Transverse colon (tissue), 4 donors: ENCODE data around the gene ROBO1. TPM values are rescaled to one million over a fixed set of nuclear protein-coding genes. Genes with fewer than 3 reads are reported as not detected.

Experiments
- DNase-seq: peaks from one replicate; pipeline ENCODE4 v3.0.0-alpha.2; 2019
- H3K27ac ChIP-seq, 4 donors: fragments of 200-600 bp; sonication (generic); 2 replicates each; pipeline ENCODE4 v1.5.1; 2016 to 2018; ENCODE audit warnings: inconsistent platforms in 4 of 4
- H3K27me3 ChIP-seq: fragments of 200-600 bp; sonication (generic); 2 replicates; pipeline ENCODE4 v1.5.1; 2017; ENCODE audit warnings: inconsistent platforms
- H3K36me3 ChIP-seq, 4 donors: fragments of 200-600 bp; sonication (generic); 2 replicates each; pipeline ENCODE4 v1.5.1; 2017 to 2019; ENCODE audit warnings: inconsistent platforms in 4 of 4
- H3K4me1 ChIP-seq, 4 donors: fragments of 200-600 bp; sonication (generic); 2 replicates each; pipeline ENCODE4 v1.5.1; 2017 to 2020; ENCODE audit warnings: inconsistent platforms in 4 of 4
- H3K4me3 ChIP-seq, 4 donors: fragments of 200-600 bp; sonication (generic); 1 replicate in 1 of 4; 2 replicates in 3 of 4; pipeline versions ENCODE4 v1.5.1 to v1.6.1; 2017 to 2019; ENCODE audit warnings: inconsistent platforms in 4 of 4
- H3K9me3 ChIP-seq, 2 donors: fragments of 200-600 bp; sonication (generic); 2 replicates each; pipeline ENCODE4 v1.5.1; 2017 to 2019; ENCODE audit warnings: inconsistent platforms in 2 of 2
- EP300 ChIP-seq: sonication (generic); formaldehyde crosslinking; IDR thresholded peaks from one replicate; pipeline ENCODE4 v1.6.1; 2017; ENCODE audit warnings: antibody characterized with exemption, low read depth
- POLR2A ChIP-seq: fragments of 450-650 bp; IDR thresholded peaks from one replicate; pipeline ENCODE4 v1.6.1; 2016; ENCODE audit warnings: antibody characterized with exemption, mild to moderate bottlenecking, moderate library complexity
- POLR2AphosphoS5 ChIP-seq, 3 donors: sonication (generic); formaldehyde crosslinking; IDR thresholded peaks; one replicate each; pipeline ENCODE4 v1.6.1; 2016; ENCODE audit warnings: antibody characterized with exemption in 3 of 3
- WGBS, 2 donors: methylation state at CpG; one replicate each; pipeline ENCODE4 v1.1.5; 2018; ENCODE audit warnings: low coverage in 1 of 2; 5-methylcytosine and 5-hydroxymethylcytosine counted together
- in situ Hi-C, 4 donors: fragments of 200-750 bp; cut with MboI; loops; one replicate each; pipeline versions ENCODE4 v1.15.0 to v1.15.1; 2017; ENCODE audit warnings: low sequenced_read_pairs in 3 of 4, low pct_ligation_motif_present in 1 of 4, low pct_unique_long_range_greater_than_20kb in 1 of 4
- intact Hi-C: fragments of 100-400 bp; cut with DNase I; formaldehyde crosslinking; loops from one replicate; pipeline ENCODE4 v1.15.1; 2023; ENCODE audit warnings: low total_unique reads
- total RNA-seq, 4 donors: library from RNA; depleted of rRNA; stranded (reverse); fragments of >200 nt; gene quantifications; one replicate each; pipeline ENCODE4 v1.1.0, GENCODE V29; 2016
- TF ChIP-seq, protein P1 (sequence below), 5 experiments: fragments of 200-600 bp in 3 of 5; fragments of 450-650 bp in 2 of 5; sonication (generic) in 3 of 5; IDR thresholded peaks; 1 replicate in 2 of 5; 2 replicates in 3 of 5; pipeline ENCODE4 v1.5.1; 2016 to 2017; ENCODE audit warnings: antibody characterized with exemption in 5 of 5, inconsistent platforms in 3 of 5, mild to moderate bottlenecking in 2 of 5, moderate library complexity in 1 of 5

ROBO1 gene
- total RNA-seq, 4 donors from 2014 or later: 7.6 to 68.7 (median 9.1) TPM

DNA sequence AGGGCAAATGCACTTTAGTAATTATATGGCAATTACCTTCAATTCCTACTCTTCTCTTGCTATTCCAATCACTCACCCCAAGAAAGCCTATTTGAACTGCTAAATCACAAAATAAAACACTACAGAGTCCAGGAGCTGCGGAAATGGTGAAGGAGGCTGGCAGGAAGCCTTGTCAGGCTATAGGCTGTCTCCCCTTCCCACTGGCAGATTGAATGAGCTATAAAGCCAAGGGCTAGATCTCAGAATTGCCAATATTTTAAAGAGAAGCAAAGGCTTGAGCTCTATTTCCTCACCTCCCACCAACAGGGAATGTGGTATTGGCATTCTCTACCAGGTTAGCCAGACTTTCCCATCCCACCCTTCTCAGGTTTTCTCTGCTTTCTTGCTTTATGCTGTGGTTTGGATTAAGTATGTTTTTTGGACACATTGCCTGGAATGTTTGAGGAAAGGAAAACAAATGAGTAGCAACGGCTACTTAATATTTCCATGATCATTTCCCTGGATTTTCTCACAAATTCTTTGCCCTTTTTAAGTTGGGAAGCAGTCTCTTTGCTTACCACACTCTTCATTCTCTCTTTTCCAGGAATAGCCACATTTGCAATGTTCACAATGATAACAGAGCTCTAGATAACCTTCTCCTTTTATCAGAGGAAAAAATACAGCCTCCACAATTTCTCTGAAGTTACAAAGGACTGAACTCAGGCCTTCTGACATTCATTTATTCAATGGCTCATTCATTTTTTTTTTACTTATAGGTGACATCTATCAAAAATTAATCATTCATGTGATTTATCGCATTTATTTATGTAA, 1125.4 kb downstream of the ROBO1 start:
- Histone ChIP-seq H3K9me3 (no peaks in the 10 kb centered on the region), H3K27ac (no peak overlapping the region), H3K4me1 (peaks cover 0 to 14% (median 0%) of the 10 kb centered on the region in 4 donors), H3K4me3 (no peak overlapping the region), H3K27me3 (no peaks in the 10 kb centered on the region), H3K36me3 (no peaks in the 10 kb centered on the region)
- intact Hi-C loops: no loop called here
- TF ChIP-seq POLR2AphosphoS5 (IDR thresholded peaks at IDR 0.05) (no peak), EP300 (no peak), POLR2A (no peak)
- TF ChIP-seq, protein P1, sequence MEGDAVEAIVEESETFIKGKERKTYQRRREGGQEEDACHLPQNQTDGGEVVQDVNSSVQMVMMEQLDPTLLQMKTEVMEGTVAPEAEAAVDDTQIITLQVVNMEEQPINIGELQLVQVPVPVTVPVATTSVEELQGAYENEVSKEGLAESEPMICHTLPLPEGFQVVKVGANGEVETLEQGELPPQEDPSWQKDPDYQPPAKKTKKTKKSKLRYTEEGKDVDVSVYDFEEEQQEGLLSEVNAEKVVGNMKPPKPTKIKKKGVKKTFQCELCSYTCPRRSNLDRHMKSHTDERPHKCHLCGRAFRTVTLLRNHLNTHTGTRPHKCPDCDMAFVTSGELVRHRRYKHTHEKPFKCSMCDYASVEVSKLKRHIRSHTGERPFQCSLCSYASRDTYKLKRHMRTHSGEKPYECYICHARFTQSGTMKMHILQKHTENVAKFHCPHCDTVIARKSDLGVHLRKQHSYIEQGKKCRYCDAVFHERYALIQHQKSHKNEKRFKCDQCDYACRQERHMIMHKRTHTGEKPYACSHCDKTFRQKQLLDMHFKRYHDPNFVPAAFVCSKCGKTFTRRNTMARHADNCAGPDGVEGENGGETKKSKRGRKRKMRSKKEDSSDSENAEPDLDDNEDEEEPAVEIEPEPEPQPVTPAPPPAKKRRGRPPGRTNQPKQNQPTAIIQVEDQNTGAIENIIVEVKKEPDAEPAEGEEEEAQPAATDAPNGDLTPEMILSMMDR (IDR thresholded peaks at IDR 0.05): no peak
- in situ Hi-C loops: loop anchor here in 1 of 4 donors (25.0 kb wide), 1 partner anchor 1605 kb away; the partner anchor contains the start of gene ROBO2
- 38 to 50% methylated on average over 3 of the region's 3 CpGs for WGBS, 2 donors
- DNase-seq: no peak

DNA sequence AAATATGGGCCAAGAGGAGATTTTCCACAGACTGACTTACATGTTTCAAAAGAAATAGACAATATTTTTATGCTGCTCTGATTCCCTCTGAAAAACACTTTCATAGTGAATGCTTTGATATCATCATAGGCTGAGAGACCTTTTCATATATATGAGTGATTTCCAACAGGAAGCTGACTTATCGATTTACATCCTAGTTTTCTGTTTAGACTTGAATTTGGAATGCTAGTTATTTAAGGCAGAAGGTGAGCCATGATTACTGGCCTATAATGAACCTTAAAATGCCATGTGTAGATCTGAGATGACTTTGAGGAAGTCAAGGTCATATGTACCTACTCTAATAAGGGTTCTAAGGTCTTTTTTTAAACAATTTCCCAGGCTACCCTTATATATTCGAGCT, 1126.1 kb downstream of the ROBO1 start:
- in situ Hi-C loops: loop anchor here in 1 of 4 donors (25.0 kb wide), 1 partner anchor 1604 kb away; the partner anchor contains the start of gene ROBO2

DNA sequence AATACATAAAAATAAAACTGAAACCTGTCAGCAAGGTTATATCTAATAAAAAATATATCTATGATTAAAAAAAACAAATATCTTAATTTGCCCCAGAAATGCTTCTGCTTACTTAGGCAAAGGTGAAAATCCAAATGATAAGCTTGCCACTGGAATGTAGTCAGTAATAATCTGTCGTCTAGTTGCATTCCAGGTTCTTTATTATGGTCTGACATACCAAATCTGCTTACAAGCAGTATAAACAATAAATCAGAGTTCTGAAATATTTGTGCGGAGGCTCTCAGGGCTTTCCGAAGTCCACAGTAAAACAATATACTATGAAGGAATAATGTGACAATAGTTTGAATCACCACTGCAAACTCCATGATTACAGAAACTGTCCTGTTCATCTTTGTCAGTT, 1133.5 kb downstream of the ROBO1 start:
- no peaks in the 10 kb centered on the region for H3K4me1 ChIP-seq
- no peak for DNase-seq
- intact Hi-C loops: no loop called here
- H3K27ac ChIP-seq: no peak overlapping the region
- no peaks in the 10 kb centered on the region for H3K36me3 ChIP-seq
- in situ Hi-C loops: loop anchor here in 1 of 4 donors (25.0 kb wide), 1 partner anchor 1597 kb away; the partner anchor contains the start of gene ROBO2
- TF ChIP-seq, protein P1 (IDR thresholded peaks at IDR 0.05): no peak
- TF ChIP-seq POLR2AphosphoS5 (IDR thresholded peaks at IDR 0.05): no peak
- TF ChIP-seq EP300: no peak
- no peak for TF ChIP-seq POLR2A
- no peaks in the 10 kb centered on the region for H3K9me3 ChIP-seq
- 54 to 62% methylated on average over 3 of the region's 3 CpGs for WGBS, 2 donors
- H3K4me3 ChIP-seq: no peak overlapping the region
- H3K27me3 ChIP-seq: no peaks in the 10 kb centered on the region

More for the DNA sequence above, 1126.1 kb downstream of the ROBO1 start:
- no peak for DNase-seq
- no peak overlapping the region for H3K27ac ChIP-seq
- no peak overlapping the region for H3K4me3 ChIP-seq
- H3K27me3 ChIP-seq: no peaks in the 10 kb centered on the region
- WGBS, 2 donors: 73 to 76% methylated on average over 2 of the region's 2 CpGs
- intact Hi-C loops: no loop called here
- no peaks in the 10 kb centered on the region for H3K9me3 ChIP-seq
- TF ChIP-seq POLR2A: no peak
- no peak for TF ChIP-seq EP300
- peaks cover 0 to 14% (median 0%) of the 10 kb centered on the region in 4 donors for H3K4me1 ChIP-seq
- no peaks in the 10 kb centered on the region for H3K36me3 ChIP-seq

DNA sequence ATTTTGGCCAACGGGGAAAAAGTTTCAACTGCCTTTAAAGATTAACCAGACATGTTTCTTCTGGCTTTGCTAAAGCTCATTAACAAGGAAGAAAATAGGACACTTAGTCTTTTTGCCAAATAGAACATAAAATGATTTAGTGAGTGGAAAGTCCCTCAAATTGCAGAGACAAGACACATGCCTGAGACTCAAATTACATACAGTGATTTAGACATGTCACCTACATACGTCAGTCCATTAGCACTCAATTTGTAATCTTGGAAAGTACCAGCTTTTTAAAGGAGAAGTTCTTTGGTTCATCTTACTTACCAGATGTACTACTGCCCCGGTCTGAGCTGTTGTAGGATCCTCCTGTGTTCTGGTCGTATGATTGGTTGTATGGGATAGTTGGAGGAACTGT, 1134.2 kb downstream of the ROBO1 start:
- in situ Hi-C loops: loop anchor here in 1 of 4 donors (25.0 kb wide), 1 partner anchor 1596 kb away; the partner anchor contains the start of gene ROBO2
- 52 to 65% methylated on average over 4 of the region's 4 CpGs for WGBS, 2 donors
- intact Hi-C loops: no loop called here
- DNase-seq: no peak
- Histone ChIP-seq H3K9me3 (no peaks in the 10 kb centered on the region), H3K27ac (no peak overlapping the region), H3K36me3 (no peaks in the 10 kb centered on the region), H3K4me1 (no peaks in the 10 kb centered on the region), H3K4me3 (no peak overlapping the region), H3K27me3 (no peaks in the 10 kb centered on the region)
- no peak for TF ChIP-seq POLR2AphosphoS5 (IDR thresholded peaks at IDR 0.05)
- no peak for TF ChIP-seq EP300
- no peak for TF ChIP-seq POLR2A

DNA sequence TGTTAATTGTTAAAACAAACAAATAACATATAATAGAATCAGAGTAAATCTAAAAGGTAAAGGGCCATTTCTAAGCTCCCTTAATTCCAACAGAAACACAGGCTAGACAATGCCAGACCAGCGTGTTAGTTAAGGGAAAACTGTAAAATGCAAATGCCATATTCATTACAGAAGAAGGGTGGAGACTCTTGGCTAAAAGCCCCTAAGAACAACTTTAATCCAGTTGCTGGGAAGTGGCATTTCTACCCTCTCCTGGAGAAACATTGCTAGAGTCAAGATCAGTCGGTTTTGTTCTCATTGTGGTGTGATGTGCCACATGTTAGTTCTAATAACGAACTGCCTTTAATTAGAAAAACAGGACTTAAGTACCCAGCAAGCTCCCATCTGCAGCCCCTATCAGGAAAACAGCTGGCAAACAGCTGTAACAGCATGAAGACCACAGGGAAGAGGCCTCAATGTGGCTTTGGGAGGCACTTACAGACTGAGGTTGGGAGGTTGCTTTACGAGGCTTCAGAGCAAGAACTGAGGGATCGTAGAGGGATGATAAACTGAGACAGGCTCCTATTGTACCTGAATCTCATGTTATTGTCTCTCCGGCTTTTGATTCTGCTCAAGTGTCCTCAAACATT, 1134.8 kb downstream of the ROBO1 start:
- in situ Hi-C loops: loop anchor here in 1 of 4 donors (25.0 kb wide), 1 partner anchor 1596 kb away; the partner anchor contains the start of gene ROBO2
- 64 to 68% methylated on average over 6 of the region's 6 CpGs for WGBS, 2 donors
- no peaks in the 10 kb centered on the region for H3K9me3 ChIP-seq
- intact Hi-C loops: no loop called here
- TF ChIP-seq POLR2AphosphoS5 (IDR thresholded peaks at IDR 0.05): no peak
- H3K27ac ChIP-seq: no peak overlapping the region
- no peak for DNase-seq
- H3K4me1 ChIP-seq: no peaks in the 10 kb centered on the region
- no peaks in the 10 kb centered on the region for H3K27me3 ChIP-seq
- no peak overlapping the region for H3K4me3 ChIP-seq
- no peaks in the 10 kb centered on the region for H3K36me3 ChIP-seq
